GM21737 (cell line): Measurements from ENCODE around the gene SRPX.
A peak's percentile ranks its signal among the peaks of the same experiment; 100 is the strongest.

Experiments
- ATAC-seq: cut with Tn5 transposase; IDR thresholded peaks from one replicate; pipeline ENCODE4 v1.9.1; 2021; ENCODE audit warnings: mild to moderate bottlenecking, moderate library complexity; ENCODE audit not compliant: unreplicated experiment

SRPX gene

GRCh38 chrX:38142610-38143009 is 78.1 kb downstream of the SRPX start:
- no peak for ATAC-seq

GRCh38 chrX:38138900-38139299 is 81.8 kb downstream of the SRPX start:
- no peak for ATAC-seq

- ATAC-seq: no peak
These were observed 82.3 kb downstream of the SRPX start for GRCh38 chrX:38138157-38138891.

- ATAC-seq: no peak
These were observed 91.3 kb downstream of the SRPX start for GRCh38 chrX:38129366-38129765.

GRCh38 chrX:38127961-38128360 is 92.7 kb downstream of the SRPX start:
- ATAC-seq: no peak

- ATAC-seq: no peak
These were observed 94.5 kb downstream of the SRPX start for GRCh38 chrX:38126179-38126578.

GRCh38 chrX:38124000-38124399 is 96.7 kb downstream of the SRPX start:
- no peak for ATAC-seq

- no peak for ATAC-seq
These were observed 103.2 kb downstream of the SRPX start for GRCh38 chrX:38117485-38117884.

- no peak for ATAC-seq
These were observed 104.0 kb downstream of the SRPX start for GRCh38 chrX:38116706-38117105.

GRCh38 chrX:38112566-38112965 is 108.1 kb downstream of the SRPX start:
- ATAC-seq: peak; percentile 74

GRCh38 chrX:38111196-38111595 is 109.5 kb downstream of the SRPX start:
- no peak for ATAC-seq

- no peak for ATAC-seq
These were observed 110.4 kb downstream of the SRPX start for GRCh38 chrX:38110231-38110630.

- ATAC-seq: no peak
These were observed 111.4 kb downstream of the SRPX start for GRCh38 chrX:38109042-38109898.

- no peak for ATAC-seq
These were observed 112.3 kb downstream of the SRPX start for GRCh38 chrX:38108364-38108763.

- ATAC-seq: no peak
These were observed 113.5 kb downstream of the SRPX start for GRCh38 chrX:38106991-38107655.

GRCh38 chrX:38105216-38105725 is 115.4 kb downstream of the SRPX start:
- ATAC-seq: no peak

- peak; percentile 92 for ATAC-seq
These were observed 116.5 kb downstream of the SRPX start for GRCh38 chrX:38103857-38104812.

GRCh38 chrX:38102875-38103274 is 117.8 kb downstream of the SRPX start:
- ATAC-seq: no peak

- ATAC-seq: no peak
These were observed 118.4 kb downstream of the SRPX start for GRCh38 chrX:38102240-38102639.

GRCh38 chrX:38099688-38100087 is 121.0 kb downstream of the SRPX start:
- ATAC-seq: no peak
